GM12878 (cell line): ENCODE data around the gene EXOC1L. TPM values are rescaled to one million over a fixed set of nuclear protein-coding genes. Genes with fewer than 3 reads are reported as not detected.

Experiments
- ATAC-seq: fragments of 200-7000 bp; cut with Tn5 transposase; 3 replicates; pipeline ENCODE4 v1.9.1; 2020; ENCODE audit warnings: mild to moderate bottlenecking, moderate library complexity
- BruUV-seq: library from RNA; stranded (reverse); fragments of 400-500 nt; replicated peaks from 2 replicates; lab custom pipeline; 2021; lab: Mats Ljungman, UMichigan
- CTCF ChIA-PET: fragments of 300-600 bp; sonication (Branson Sonifier 250); formaldehyde crosslinking; extraction: SDS; loops from one replicate; lab custom pipeline; 2021; ENCODE audit warnings: inconsistent platforms; lab: Yijun Ruan, JAX
- POLR2A ChIA-PET: fragments of 350-600 bp; formaldehyde crosslinking; extraction: SDS; loops from one replicate; lab custom pipeline; 2021; ENCODE audit warnings: inconsistent platforms; lab: Charles Lee
- RAD21 ChIA-PET: fragments of 300-600 bp; sonication (Branson Sonifier 250); formaldehyde crosslinking; loops from one replicate; lab custom pipeline; 2023; ENCODE audit warnings: antibody characterized with exemption; ENCODE audit not compliant: unreplicated experiment; lab: Charles Lee
- SMC1A ChIA-PET: fragments of 300-600 bp; sonication (Branson Sonifier 250); formaldehyde crosslinking; loops from one replicate; lab custom pipeline; 2023; ENCODE audit not compliant: unreplicated experiment, uncharacterized antibody; lab: Charles Lee
- DNase-seq: peaks from one replicate; pipeline ENCODE4 v3.0.0-alpha.2; 2011; ENCODE audit warnings: low read depth, low spot score
- FAIRE-seq: peaks from 3 replicates; lab custom pipeline; 2011; peaks lifted over from hg19 to GRCh38; lab: Jason Lieb, UNC
- H2AFZ ChIP-seq: 2 replicates; pipeline ENCODE4 v1.6.0; 2011; ENCODE audit warnings: low read depth, low read length, control low read depth; ENCODE audit not compliant: control insufficient read depth
- H3K27ac ChIP-seq: 2 replicates; pipeline ENCODE4 v1.5.1; 2011; ENCODE audit warnings: control low read depth; ENCODE audit not compliant: control insufficient read depth, insufficient read depth
- H3K27me3 ChIP-seq, 2 experiments: replicated peaks in 1 of 2; 2 replicates each; pipeline versions ENCODE4 v1.6.0 to v1.6.1; 2011; ENCODE audit warnings: low read length in 1 of 2; ENCODE audit not compliant: control insufficient read depth in 2 of 2, insufficient read depth in 2 of 2
- H3K36me3 ChIP-seq, 2 experiments: 2 replicates each; pipeline ENCODE4 v1.5.1; 2011; ENCODE audit warnings: low read length in 1 of 2; ENCODE audit not compliant: control insufficient read depth in 2 of 2, insufficient read depth in 2 of 2
- H3K4me1 ChIP-seq: 2 replicates; pipeline ENCODE4 v1.6.1; 2011; ENCODE audit warnings: mild to moderate bottlenecking, low read length, moderate library complexity, mixed read lengths; ENCODE audit not compliant: control insufficient read depth, insufficient read depth
- H3K4me2 ChIP-seq: 2 replicates; pipeline ENCODE4 v1.6.0; 2011; ENCODE audit warnings: control low read depth; ENCODE audit not compliant: control insufficient read depth, insufficient read depth
- H3K4me3 ChIP-seq: fragments of 200-600 bp; sonication (generic); 2 replicates; pipeline ENCODE4 v1.5.1; 2016
- H3K79me2 ChIP-seq: 2 replicates; pipeline ENCODE4 v1.6.0; 2011; ENCODE audit warnings: low read length; ENCODE audit not compliant: control insufficient read depth, insufficient read depth
- H3K9ac ChIP-seq: 2 replicates; pipeline ENCODE4 v1.8.0; 2011; ENCODE audit warnings: low read length, control low read depth, mixed read lengths; ENCODE audit not compliant: control insufficient read depth, insufficient read depth
- H3K9me3 ChIP-seq: replicated peaks from 3 replicates; pipeline ENCODE4 v1.5.1; 2011; ENCODE audit warnings: mild to moderate bottlenecking, low read length; ENCODE audit not compliant: control insufficient read depth, insufficient read depth
- H4K20me1 ChIP-seq: 2 replicates; pipeline ENCODE4 v1.6.0; 2011; ENCODE audit not compliant: control insufficient read depth, insufficient read depth
- BRCA1 ChIP-seq: IDR thresholded peaks from 2 replicates; pipeline ENCODE4 v1.6.1; 2011; ENCODE audit warnings: low read depth, low read length, improper control_type of control experiment
- HCFC1 ChIP-seq: fragments of 150-350 bp; IDR thresholded peaks from 2 replicates; pipeline ENCODE4 v1.6.1; 2014; ENCODE audit warnings: low read length
- IKZF1 ChIP-seq: fragments of 450-650 bp; conservative IDR thresholded peaks from 2 replicates; pipeline ENCODE4 v1.6.1; 2017; ENCODE audit warnings: antibody characterized with exemption, mild to moderate bottlenecking
- JUNB ChIP-seq: IDR thresholded peaks from 2 replicates; pipeline ENCODE4 v1.6.1; 2016; ENCODE audit warnings: antibody characterized with exemption, mild to moderate bottlenecking
- MYC ChIP-seq: IDR thresholded peaks from 2 replicates; pipeline ENCODE4 v1.6.1; 2011; ENCODE audit warnings: mild to moderate bottlenecking, low read length, moderate library complexity, inconsistent platforms; ENCODE audit not compliant: insufficient read depth, insufficient replicate concordance, insufficient read length, severe bottlenecking
- WGBS: methylation state at CpG from one replicate; pipeline ENCODE4 v1.1.6; 2016; ENCODE audit warnings: low lambda C conversion rate; ENCODE audit not compliant: insufficient replicate concordance, insufficient coverage; ENCODE audit errors: missing lambda C conversion rate; 5-methylcytosine and 5-hydroxymethylcytosine counted together
- in situ Hi-C: fragments of 300-500 bp; cut with MboI; formaldehyde crosslinking; loops from 9 replicates; pipeline ENCODE4 v1.14.3; 2018; ENCODE audit warnings: mixed read lengths
- intact Hi-C: fragments of 100-400 bp; cut with micrococcal nuclease; formaldehyde crosslinking; loops from one replicate; pipeline ENCODE4 v1.14.2; 2022; ENCODE audit not compliant: unreplicated experiment
- polyA plus RNA-seq, 11 experiments: library from polyadenylated mRNA; depleted of rRNA in 4 of 11; unstranded in 6 of 11; stranded (reverse) in 5 of 11; fragments of >200 nt; fragmentation: Nextera tagmentation in 4 of 11; fragmentation: Illumina TruSeq in 1 of 11; extraction: Ambion mirVana in 4 of 11; extraction: Trizol in 1 of 11; gene quantifications; 1 replicate in 1 of 11; 2 replicates in 10 of 11; pipeline versions ENCODE4 v1.2.1 to v1.2.3, GENCODE V29; 2011 to 2016; ENCODE audit warnings: inconsistent platforms in 2 of 11, missing spikeins in 2 of 11, low read depth in 1 of 11
- total RNA-seq, 4 experiments: library from RNA; depleted of rRNA in 3 of 4; stranded (reverse); fragments of >200 nt in 3 of 4; fragmentation: Illumina TruSeq in 1 of 4; extraction: Trizol in 1 of 4; gene quantifications; 2 replicates each; pipeline versions ENCODE4 v1.2.1 to v1.2.3, GENCODE V29; 2013 to 2021
- TF ChIP-seq, protein P1 (sequence below): fragments of 450-650 bp; formaldehyde crosslinking; IDR thresholded peaks from 2 replicates; pipeline ENCODE4 v1.4.0; 2022; ENCODE audit warnings: mild to moderate bottlenecking, moderate library complexity
- TF ChIP-seq, protein P2 (sequence below): fragments of 450-650 bp; IDR thresholded peaks from 2 replicates; pipeline ENCODE4 v1.6.1; 2016; ENCODE audit warnings: mild to moderate bottlenecking

Gene EXOC1L
- total and polyA plus RNA-seq, 10 of the 15 experiments (the other 5 are each of a cell fraction or from before 2014, with no cell fraction given): not detected

DNA sequence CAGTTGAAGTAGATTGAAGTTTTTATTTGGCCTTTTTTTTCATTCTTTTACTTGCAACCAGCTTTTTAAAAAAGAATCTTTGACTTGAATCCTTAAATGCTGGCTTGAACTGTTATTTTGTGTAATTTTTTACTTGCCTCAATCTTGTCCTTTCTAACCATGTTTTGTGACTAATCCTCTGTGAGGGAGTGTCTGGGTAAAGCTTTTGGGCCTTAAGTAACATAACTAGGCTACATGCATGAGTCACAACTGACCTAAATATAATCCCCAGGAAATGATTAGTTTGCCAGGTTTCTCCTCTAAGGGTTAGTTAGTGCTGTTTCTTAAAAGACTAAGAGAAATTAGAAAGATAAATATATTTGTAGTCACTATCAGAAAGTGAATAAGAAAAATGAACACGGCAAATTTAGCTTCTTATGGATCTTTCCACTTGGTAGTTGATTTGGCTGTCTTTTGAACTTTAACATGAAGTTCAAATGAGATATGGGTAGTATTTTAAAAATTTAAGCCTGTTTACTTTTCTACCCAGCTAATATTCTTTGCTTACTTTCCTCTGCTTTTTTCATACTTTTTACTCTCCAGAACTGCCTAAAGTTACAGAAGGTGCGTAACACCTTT is 46.8 kb downstream of the EXOC1L start:
- Histone ChIP-seq H3K4me3 (no peak overlapping the region), H3K9ac (no peak overlapping the region; the same call in 1 of the 2 replicates), H3K36me3 (peaks cover 0 to 5% of the 10 kb centered on the region in 2 experiments; a peak in 1 of 4 replicates), H3K4me2 (no peak overlapping the region), H3K27ac (peak overlapping the region; percentile 31), H3K4me1 (peaks cover 7% of the 10 kb centered on the region; the same call in 1 of the 2 replicates), H2AFZ (no peak overlapping the region), H3K27me3 (no peaks in the 10 kb centered on the region), H4K20me1 (no peaks in the 10 kb centered on the region), H3K79me2 (no peaks in the 10 kb centered on the region), H3K9me3 (no peaks in the 10 kb centered on the region)
- 70% methylated on average over 2 of the region's 2 CpGs for WGBS
- TF ChIP-seq IKZF1 (no peak), HCFC1 (no peak), BRCA1 (no peak), MYC (no peak), JUNB (peak; percentile 43; the same call in 1 of the 2 replicates)
- TF ChIP-seq, protein P1, sequence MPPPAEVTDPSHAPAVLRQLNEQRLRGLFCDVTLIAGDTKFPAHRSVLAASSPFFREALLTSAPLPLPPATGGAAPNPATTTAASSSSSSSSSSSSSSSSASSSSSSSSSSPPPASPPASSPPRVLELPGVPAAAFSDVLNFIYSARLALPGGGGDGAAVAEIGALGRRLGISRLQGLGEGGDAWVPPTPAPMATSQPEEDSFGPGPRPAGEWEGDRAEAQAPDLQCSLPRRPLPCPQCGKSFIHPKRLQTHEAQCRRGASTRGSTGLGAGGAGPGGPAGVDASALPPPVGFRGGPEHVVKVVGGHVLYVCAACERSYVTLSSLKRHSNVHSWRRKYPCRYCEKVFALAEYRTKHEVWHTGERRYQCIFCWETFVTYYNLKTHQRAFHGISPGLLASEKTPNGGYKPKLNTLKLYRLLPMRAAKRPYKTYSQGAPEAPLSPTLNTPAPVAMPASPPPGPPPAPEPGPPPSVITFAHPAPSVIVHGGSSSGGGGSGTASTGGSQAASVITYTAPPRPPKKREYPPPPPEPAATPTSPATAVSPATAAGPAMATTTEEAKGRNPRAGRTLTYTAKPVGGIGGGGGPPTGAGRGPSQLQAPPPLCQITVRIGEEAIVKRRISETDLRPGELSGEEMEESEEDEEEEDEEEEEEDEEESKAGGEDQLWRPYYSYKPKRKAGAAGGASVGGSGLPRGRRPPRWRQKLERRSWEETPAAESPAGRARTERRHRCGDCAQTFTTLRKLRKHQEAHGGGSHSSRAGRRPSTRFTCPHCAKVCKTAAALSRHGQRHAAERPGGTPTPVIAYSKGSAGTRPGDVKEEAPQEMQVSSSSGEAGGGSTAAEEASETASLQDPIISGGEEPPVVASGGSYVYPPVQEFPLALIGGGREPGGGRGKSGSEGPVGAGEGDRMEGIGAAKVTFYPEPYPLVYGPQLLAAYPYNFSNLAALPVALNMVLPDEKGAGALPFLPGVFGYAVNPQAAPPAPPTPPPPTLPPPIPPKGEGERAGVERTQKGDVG: no peak
- TF ChIP-seq, protein P2, sequence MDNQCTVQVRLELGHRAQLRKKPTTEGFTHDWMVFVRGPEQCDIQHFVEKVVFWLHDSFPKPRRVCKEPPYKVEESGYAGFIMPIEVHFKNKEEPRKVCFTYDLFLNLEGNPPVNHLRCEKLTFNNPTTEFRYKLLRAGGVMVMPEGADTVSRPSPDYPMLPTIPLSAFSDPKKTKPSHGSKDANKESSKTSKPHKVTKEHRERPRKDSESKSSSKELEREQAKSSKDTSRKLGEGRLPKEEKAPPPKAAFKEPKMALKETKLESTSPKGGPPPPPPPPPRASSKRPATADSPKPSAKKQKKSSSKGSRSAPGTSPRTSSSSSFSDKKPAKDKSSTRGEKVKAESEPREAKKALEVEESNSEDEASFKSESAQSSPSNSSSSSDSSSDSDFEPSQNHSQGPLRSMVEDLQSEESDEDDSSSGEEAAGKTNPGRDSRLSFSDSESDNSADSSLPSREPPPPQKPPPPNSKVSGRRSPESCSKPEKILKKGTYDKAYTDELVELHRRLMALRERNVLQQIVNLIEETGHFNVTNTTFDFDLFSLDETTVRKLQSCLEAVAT: no peak
- FAIRE-seq: peak; percentile 89
- ChIA-PET POLR2A (no interaction called here), CTCF (interaction anchor here (0.7 to 4.4 kb wide), 22 partner anchors 10 to 895 kb away, joined by 3 to 27 read pairs (median 4); partner anchors contain the start of genes CEP135, EXOC1 and SRD5A3), SMC1A (interaction anchor here (0.8 to 2.6 kb wide), 16 partner anchors 8 to 970 kb away, joined by 3 to 26 read pairs (median 3); partner anchors contain the start of gene CEP135), RAD21 (interaction anchor here (0.6 to 3.0 kb wide), 7 partner anchors 12 to 529 kb away, joined by 3 to 12 read pairs (median 5); partner anchors contain the start of genes EXOC1 and SRD5A3)
- no TSS peak for BruUV-seq
- peak; percentile 15 for DNase-seq
- in situ Hi-C loops (loop anchor here (25.0 kb wide), 1 partner anchor 454 kb away; no protein-coding TSS in a partner anchor), intact Hi-C loops (loop anchor here (2.0 to 5.0 kb wide), 3 partner anchors 434 to 519 kb away; partner anchors contain the start of gene SRD5A3)
- ATAC-seq: peak; percentile 93
